GM19099 (cell line): ENCODE data around the gene MAD1L1.

Experiments used
- POLR2A ChIP-seq: IDR thresholded peaks from 3 replicates; pipeline ENCODE4 v1.6.1; 2011; ENCODE audit warnings: low read depth; ENCODE audit not compliant: insufficient read length; ENCODE audit errors: extremely low read depth

MAD1L1 gene

DNA sequence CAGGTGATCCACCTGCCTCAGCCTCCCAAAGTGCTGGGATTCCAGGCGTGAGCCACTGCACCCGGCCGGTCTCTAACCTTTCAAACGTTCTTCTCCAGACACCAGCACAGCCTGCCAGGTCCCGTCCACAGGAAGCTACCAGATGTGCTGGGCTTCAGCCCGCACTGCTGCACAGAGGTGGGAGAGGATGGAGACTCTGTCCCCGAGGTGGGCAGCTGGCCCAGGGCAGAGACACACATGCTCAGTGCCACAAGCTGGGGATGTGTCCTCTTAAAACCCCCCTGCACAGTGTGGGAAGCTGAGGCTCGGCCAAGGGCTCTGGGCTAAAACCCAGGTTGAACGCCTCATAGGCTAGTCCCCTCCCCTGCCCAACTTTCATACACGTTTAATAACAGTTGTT is 18.6 kb upstream of the MAD1L1 start:
- TF ChIP-seq POLR2A, result no peak

DNA sequence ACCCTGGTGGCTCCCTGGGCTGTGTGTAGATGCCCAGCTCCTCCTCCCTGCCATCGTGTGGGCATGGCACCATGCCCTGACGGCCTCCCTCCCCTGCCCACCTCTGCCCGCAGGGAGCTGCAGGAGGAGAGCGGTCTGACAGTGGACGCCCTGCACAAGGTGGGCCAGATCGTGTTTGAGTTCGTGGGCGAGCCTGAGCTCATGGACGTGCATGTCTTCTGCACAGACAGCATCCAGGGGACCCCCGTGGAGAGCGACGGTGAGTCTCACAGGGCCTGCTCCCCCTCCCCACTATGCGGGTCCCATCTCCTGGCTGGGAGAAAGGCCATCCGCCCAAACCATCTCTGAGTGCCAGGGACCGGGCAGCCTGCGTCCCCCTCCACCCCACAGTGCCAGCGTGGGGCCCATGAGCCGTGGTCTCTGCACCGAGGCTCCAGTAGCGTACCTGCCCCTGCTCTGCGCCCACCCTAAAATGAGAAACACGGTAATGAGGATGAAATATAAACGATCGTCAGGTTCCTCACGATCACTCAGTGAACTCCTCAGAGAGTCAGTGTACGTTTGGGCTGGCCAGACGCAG is 17.1 kb upstream of the MAD1L1 start:
- TF ChIP-seq POLR2A, result no peak

GRCh38 chr7:2248984-2249694 is 16.4 kb upstream of the MAD1L1 start:
- TF ChIP-seq POLR2A, result no peak

DNA sequence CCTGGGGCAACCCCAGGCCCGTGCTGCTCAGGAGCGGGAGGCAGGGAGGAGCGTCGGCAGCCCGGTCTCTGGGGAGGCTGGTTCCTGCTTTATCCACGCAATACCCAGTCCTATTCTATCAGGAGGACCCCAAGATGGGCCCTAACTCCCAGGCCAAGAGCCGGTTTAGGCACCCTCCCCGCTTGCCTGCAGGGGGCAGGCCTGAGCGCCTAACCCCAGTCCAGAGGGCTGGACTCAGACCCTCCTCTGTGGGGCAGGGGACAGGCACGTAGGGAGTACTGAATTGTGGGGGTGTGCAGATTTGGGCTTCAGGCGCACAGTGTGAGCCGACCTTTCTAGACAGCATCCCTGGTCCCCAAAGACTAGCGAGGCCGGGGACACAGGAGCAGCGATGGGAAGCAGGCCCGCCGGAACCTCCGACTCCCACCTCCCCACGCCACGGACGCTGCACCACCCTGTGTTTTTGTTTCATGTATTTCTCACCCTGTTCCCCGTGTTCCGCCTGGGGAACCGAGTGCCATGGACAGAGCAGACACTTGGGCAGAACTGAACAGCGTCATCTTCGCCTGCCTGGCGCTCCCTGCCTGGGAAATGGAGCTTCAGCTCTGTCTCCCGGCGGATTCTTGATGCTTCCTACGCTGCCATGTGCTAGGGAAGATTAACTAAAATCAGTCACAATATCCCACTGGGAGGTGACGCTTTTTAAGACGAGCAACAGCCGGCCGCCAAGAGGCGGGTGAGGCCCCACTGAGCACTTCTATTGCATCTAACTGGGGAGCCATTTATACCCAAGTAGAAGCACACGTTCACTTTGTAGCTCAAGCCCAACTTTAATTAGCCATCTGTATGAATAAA is 14.6 kb upstream of the MAD1L1 start:
- TF ChIP-seq POLR2A, result no peak

DNA sequence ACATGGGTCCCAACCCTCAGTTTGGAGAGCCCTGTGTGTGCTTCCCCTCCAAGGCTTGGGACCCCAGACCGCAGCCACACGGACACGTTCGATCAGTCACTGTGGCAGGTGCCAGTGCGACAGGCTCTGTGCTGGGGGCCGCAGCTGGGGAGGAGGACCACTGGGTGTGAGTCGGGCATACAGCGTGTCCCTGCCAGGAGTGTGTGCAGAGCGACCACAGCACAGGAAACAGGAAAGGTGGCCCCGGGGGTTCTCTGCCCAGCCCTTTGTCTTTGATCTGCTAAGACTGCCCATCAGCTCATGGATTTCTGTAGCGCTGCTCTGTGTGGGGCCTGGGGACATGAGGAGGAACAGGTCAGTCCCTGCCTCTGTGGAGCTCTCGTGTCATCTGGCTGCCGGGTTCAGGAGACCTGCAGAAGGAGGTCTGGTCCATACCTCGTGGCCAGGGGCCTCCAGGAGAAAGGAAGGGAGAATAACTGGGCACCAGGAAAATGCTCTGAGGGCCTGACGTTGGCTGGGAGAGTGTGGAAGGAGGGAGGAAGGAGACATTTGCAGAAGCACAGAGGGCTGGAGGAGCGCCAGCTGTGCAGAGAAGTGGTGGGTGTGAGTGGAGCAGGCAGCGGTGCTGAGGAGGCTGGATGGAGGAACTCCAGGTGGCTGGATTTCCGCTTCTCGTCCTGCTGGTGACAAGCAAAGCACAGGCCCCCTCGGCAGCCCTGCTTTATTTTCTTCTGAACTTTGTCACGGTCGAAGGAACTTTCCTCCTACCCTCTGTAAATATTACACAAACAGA is 13.3 kb upstream of the MAD1L1 start:
- TF ChIP-seq POLR2A, result peak; percentile 23

- TF ChIP-seq POLR2A, result no peak
These were observed 11.8 kb upstream of the MAD1L1 start for GRCh38 chr7:2244404-2244995.

DNA sequence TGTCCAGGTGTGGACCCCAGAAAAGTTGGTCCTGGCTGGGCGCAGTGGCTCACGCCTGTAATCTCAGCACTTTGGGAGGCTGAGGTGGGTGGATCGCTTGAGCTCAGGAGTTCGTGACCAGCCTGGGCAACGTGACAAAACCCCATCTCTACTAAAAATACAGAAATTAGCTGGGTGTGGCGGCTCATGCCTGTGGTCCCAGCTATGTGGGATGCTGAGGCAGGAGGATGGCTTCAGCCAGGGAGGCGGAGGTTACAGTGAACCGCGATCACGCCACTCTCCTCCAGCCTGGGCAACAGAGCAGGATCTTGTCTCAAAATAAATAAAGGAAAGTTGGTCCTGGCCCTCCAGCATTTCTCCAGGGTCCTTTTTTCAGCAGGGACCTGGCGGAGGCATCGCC is 10.7 kb upstream of the MAD1L1 start:
- TF ChIP-seq POLR2A, result no peak

GRCh38 chr7:2242541-2243429 is 10.0 kb upstream of the MAD1L1 start:
- TF ChIP-seq POLR2A, result peak; percentile 29

DNA sequence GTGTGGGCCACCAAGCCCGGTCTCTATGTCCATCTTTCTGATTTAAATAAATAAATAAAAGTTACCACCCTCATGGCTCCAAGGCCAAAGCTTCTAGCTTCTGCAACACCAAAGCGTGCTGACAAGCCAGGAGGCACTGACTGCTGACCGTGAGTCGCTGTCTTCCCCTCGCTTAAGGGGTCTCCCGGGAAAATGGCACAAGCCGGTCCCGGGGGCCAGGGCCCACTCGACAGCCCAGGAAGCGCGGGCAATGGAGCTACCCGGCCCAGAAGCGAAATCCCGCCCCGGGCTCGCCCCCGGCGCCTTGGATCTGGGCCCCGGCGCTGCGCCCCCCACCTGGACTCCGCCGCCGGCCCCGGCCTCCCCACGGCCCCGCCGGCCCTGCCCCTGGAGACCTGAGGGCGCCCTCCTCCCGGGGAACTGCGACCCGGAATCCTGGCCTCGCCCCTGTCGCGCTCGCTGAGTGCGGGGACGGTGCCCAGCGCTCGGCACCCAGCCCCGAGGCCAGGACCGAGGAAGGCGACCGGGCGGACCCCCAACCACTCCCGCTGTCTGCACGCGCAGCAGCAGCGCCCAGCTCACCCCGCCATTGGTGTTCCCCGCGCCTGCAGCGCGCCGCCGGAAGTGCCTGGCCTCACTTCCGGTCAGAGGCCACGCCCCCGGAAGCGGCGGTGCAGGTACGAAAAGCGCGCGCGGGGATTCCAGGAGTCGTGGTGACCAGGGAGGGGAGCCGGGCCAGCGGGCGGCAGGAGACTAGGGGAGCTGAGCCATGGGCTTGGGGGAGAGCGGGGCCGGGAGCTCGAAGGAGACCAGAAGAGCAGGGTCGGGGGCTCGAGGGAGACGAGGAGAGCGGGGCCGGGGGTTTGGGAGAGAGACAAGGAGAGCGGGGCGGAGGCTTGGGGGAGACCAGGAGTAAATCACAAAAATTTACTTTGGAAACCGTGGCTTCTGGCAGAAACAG is 9.1 kb upstream of the MAD1L1 start, which contains the start of the genes MRM2 and NUDT1:
Gene MRM2, minus strand, starts transcription at position 626 of the 961 bp plus-strand sequence. Its CDS starts 36 bp downstream, at position 590.
Gene NUDT1, plus strand, starts transcription at position 647 of the 961 bp plus-strand sequence. CDS start 2,349 bp downstream, outside the sequence.
- TF ChIP-seq POLR2A, result peak; percentile 94

DNA sequence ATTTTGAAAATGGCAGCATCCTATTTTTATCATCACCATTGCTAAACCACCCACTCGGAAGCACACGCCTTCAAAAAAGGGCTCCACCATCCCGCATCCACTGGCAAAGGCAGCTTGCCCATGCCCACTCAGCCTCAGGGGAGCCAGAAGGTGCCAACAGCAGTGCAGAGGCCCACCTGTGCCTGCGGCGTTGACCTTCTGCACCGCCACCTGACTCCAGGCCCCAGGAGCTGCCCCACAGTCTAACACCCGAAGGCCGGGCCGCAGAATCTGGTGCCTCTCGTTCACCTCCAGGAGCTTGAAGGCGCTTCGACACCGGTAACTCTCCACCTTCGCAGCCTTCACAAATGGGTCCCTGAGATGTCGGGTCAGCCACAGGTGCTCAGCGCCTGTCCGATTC is 6.5 kb upstream of the MAD1L1 start:
- TF ChIP-seq POLR2A, result no peak

DNA sequence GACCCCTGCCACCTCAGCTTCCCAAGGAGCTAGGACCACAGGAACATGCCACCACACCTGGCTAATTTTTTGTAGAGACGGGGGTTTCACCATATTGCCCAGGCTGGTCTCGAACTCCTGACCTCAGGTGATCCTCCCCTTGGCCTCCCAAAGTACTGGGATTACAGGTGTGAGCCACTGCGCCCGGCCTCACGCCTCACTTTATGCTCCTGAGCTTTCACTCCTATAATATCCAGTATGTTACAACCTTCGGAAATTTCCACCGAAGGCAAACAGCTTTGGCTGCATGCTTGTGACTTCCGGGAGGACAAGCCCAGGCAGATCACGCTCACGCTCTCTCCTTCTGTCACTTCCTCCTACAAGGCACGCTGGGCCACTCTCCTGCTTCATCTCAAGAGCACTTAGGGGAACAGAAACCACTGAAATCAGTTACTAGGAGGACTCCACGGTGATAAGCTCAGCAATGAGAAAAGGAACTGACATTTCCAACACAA is 4.4 kb upstream of the MAD1L1 start:
- TF ChIP-seq POLR2A, result peak; percentile 18

- no peak for TF ChIP-seq POLR2A
These were observed 1.2 kb upstream of the MAD1L1 start for GRCh38 chr7:2233926-2234325.
